ENCODE data around the gene FANCD2. TPM values are rescaled to one million over a fixed set of nuclear protein-coding genes. Genes with fewer than 3 reads are reported as not detected.

Gene FANCD2
- total RNA-seq = 3.0 and 12.1 TPM in 2 replicates

GRCh38 chr3:10026084-10026890 is at the start of gene FANCD2:
FANCD2 (plus strand) TSS chr3:10026437; CDS start chr3:10028658, 2,221 bp downstream.

GRCh38 chr3:10108091-10108490 is 81.9 kb downstream of the FANCD2 start, which contains the start of gene FANCD2OS:
FANCD2OS (minus strand) TSS chr3:10108255; CDS start chr3:10104774, 3,481 bp downstream.

GRCh38 chr3:10115326-10116137 is 89.3 kb downstream of the FANCD2 start, which contains the start of gene BRK1:
BRK1 (plus strand) TSS chr3:10115675; CDS start chr3:10115702, 27 bp downstream.

Other genes starting within 250 kb of the FANCD2 start
- 72.2 and 89.4 TPM in 2 replicates for gene TADA3, start 234.0 kb upstream of the FANCD2 start, total RNA-seq
- 200 and 210 TPM in 2 replicates for gene ARPC4, start 233.4 kb upstream of the FANCD2 start, total RNA-seq
- 23.6 and 24.1 TPM in 2 replicates for gene TTLL3, start 216.2 kb upstream of the FANCD2 start, total RNA-seq
- gene RPUSD3, start 182.4 kb upstream of the FANCD2 start, total RNA-seq = 22.0 and 25.5 TPM in 2 replicates
- 0.09 TPM in 1 of 2 replicates, not detected in the other for gene CIDEC, start 146.2 kb upstream of the FANCD2 start, total RNA-seq
- 17.6 and 24.3 TPM in 2 replicates for gene JAGN1, start 135.8 kb upstream of the FANCD2 start, total RNA-seq
- gene IL17RE, start 123.6 kb upstream of the FANCD2 start, total RNA-seq = under 0.01 and 0.23 TPM in 2 replicates
- gene IL17RC, start 109.3 kb upstream of the FANCD2 start, total RNA-seq = 21.5 and 35.0 TPM in 2 replicates
- 82.0 and 124 TPM in 2 replicates for gene CRELD1, start 92.6 kb upstream of the FANCD2 start, total RNA-seq
- 2.4 and 3.0 TPM in 2 replicates for gene PRRT3, start 74.0 kb upstream of the FANCD2 start, total RNA-seq
- gene EMC3, start 39.6 kb upstream of the FANCD2 start, total RNA-seq = 60.3 and 90.1 TPM in 2 replicates
- not detected in 2 replicates for gene FANCD2OS, start 81.8 kb downstream of the FANCD2 start, total RNA-seq
- 89.8 and 101 TPM in 2 replicates for gene BRK1, start 89.2 kb downstream of the FANCD2 start, total RNA-seq
- gene VHL, start 115.3 kb downstream of the FANCD2 start, total RNA-seq = 35.3 and 37.3 TPM in 2 replicates
- gene IRAK2, start 138.5 kb downstream of the FANCD2 start, total RNA-seq = 8.0 and 12.9 TPM in 2 replicates
- 9.2 and 18.2 TPM in 2 replicates for gene TATDN2, start 222.0 kb downstream of the FANCD2 start, total RNA-seq

Measured in smooth muscle cell of the umbilical artery (primary cell).